HG02852 (cell line): ENCODE data around the gene CAMLG.
A peak's percentile ranks its signal among the peaks of the same experiment; 100 is the strongest.

Source experiments
- ATAC-seq: cut with Tn5 transposase; IDR thresholded peaks from one replicate; pipeline ENCODE4 v1.9.1; 2021; ENCODE audit warnings: mild to moderate bottlenecking, moderate library complexity; ENCODE audit not compliant: unreplicated experiment

CAMLG gene

GRCh38 chr5:134777366-134777765 is 39.0 kb downstream of the CAMLG start:
- no peak for ATAC-seq

- ATAC-seq = no peak
These were observed 46.0 kb downstream of the CAMLG start for GRCh38 chr5:134784241-134784920.

- no peak for ATAC-seq
These were observed 46.7 kb downstream of the CAMLG start for GRCh38 chr5:134784946-134785620.

GRCh38 chr5:134787692-134788091 is 49.3 kb downstream of the CAMLG start:
- ATAC-seq = no peak

GRCh38 chr5:134791580-134791979 is 53.2 kb downstream of the CAMLG start:
- ATAC-seq = no peak

GRCh38 chr5:134792286-134792685 is 53.9 kb downstream of the CAMLG start:
- ATAC-seq = no peak

DNA sequence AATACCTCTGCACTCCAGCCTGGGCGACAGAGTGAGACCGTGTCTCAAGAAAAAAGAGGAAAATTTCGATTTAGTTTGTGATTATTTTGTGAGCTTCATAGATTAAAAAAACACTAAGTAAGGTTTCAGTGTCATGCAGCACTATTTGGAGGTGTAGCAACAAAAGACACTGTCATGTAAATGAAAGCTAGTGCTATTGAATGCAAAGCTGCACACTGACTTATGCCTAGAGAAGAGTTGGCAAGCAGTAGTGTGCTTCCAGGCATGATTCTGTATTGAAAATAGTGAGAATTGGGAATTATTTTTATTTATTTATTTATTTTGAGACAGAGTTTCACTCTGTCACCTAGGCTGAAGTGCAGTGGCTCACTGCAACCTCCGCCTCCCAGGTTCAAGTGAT is 54.8 kb downstream of the CAMLG start:
- no peak for ATAC-seq

- ATAC-seq = no peak
These were observed 55.7 kb downstream of the CAMLG start for GRCh38 chr5:134794082-134794481.

DNA sequence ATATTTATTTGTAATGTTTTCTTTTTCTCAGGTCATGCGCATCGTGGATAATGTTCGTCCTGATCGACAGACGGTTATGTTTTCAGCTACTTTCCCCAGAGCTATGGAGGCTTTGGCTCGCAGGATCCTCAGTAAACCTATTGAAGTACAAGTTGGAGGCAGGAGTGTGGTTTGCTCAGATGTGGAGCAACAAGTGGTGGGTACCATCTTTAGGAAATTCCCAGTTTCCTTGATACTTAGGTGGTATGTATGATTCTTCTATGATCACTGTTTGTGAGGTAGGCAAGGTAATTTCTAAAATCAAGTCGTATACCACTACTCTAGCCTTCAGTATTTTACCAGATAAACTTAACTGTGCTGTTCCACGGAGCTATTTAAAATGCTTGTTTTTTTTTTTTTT is 56.5 kb downstream of the CAMLG start:
- no peak for ATAC-seq

DNA sequence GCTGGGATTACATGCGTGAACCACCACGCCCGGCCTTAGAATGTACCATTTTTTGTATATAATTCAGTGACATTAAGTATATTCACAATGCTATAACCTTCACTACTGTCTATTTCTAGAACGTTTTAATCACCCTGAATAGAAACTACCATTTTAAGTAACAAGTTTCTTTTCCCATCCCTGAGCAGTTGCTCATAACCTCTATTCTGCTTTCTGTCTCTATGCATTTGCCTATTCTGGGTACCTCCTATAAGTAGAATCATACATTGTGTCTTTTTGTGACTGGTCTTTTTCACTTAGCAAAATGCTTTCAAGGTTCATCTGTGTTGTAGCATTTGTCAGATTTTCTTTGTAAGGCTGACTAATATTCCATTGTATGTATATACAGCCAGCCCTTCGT is 60.1 kb downstream of the CAMLG start:
- peak; percentile 85 for ATAC-seq
